Activated CD4-positive, alpha-beta T cell treated with anti-CD3 and anti-CD28 coated beads, Interleukin-2, amount 10 ng/mL, durations not matched to agents 7 days and 5 days (primary cell): ENCODE measurements around the gene DERL3. TPM values are rescaled to one million over a fixed set of nuclear protein-coding genes. Genes with fewer than 3 reads are reported as not detected.

ENCODE experiments used
- CTCF ChIA-PET: fragments of 350-600 bp; sonication (Branson Sonifier 250); formaldehyde crosslinking; loops from one replicate; lab custom pipeline; 2021; ENCODE audit warnings: antibody characterized with exemption; lab: Charles Lee
- POLR2A ChIA-PET: fragments of 350-600 bp; sonication (Branson Sonifier 250); formaldehyde crosslinking; loops from one replicate; lab custom pipeline; 2021; ENCODE audit warnings: antibody characterized with exemption; lab: Charles Lee
- DNase-seq: peaks from one replicate; pipeline ENCODE4 v3.0.0-alpha.2; 2020
- H3K27ac Mint-ChIP-seq: one replicate; pipeline ENCODE4 v1.8.0; 2021; ENCODE audit warnings: mild to moderate bottlenecking, moderate library complexity, mixed read lengths
- H3K27me3 Mint-ChIP-seq: one replicate; pipeline ENCODE4 v1.8.0; 2021; ENCODE audit warnings: mixed read lengths
- H3K36me3 Mint-ChIP-seq: one replicate; pipeline ENCODE4 v1.8.0; 2021; ENCODE audit warnings: low read depth, mixed read lengths
- H3K4me1 Mint-ChIP-seq: one replicate; pipeline ENCODE4 v1.8.0; 2021; ENCODE audit warnings: mixed read lengths
- H3K4me3 Mint-ChIP-seq: one replicate; pipeline ENCODE4 v1.8.0; 2021; ENCODE audit warnings: mild to moderate bottlenecking, moderate library complexity, mixed read lengths
- H3K9me3 Mint-ChIP-seq: one replicate; pipeline ENCODE4 v1.8.0; 2021; ENCODE audit warnings: mixed read lengths
- total RNA-seq, 2 experiments: library from RNA; stranded (reverse); gene quantifications; one replicate each; pipeline ENCODE4 v1.2.3, GENCODE V29; 2021

The DERL3 gene
- total RNA-seq, 2 experiments from 2014 or later, result 9.0 to 9.9 TPM

DNA sequence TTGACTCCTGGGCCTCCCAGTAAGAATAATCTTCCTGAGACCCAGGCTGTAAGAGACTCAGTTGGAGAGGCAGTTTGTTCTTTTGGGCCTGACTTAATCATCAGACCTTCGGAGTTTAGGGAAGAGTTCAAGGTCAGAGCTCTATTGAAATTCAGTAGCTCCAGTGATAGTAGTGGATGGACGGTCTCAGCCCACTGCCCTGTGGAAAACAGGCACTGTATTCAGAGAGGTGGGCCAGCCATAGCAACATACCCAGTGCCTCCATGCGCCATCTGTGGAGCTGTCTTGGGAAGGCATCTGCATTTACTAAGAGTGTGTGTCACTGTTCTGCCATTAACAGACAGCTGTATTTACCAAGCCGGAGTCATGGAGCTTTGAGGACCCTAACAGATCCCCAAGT, 49.2 kb downstream of the DERL3 start:
- ChIA-PET POLR2A (no interaction called here), CTCF (interaction anchor here (2.4 kb wide), 1 partner anchor 15 kb away, joined by 5 read pairs; no protein-coding TSS in a partner anchor)
- Mint-ChIP-seq H3K4me3 (no peak overlapping the region), H3K27me3 (no peaks in the 10 kb centered on the region), H3K36me3 (peaks cover 21% of the 10 kb centered on the region), H3K9me3 (no peaks in the 10 kb centered on the region), H3K4me1 (peaks cover 52% of the 10 kb centered on the region), H3K27ac (no peak overlapping the region)
- DNase-seq, result no peak

DNA sequence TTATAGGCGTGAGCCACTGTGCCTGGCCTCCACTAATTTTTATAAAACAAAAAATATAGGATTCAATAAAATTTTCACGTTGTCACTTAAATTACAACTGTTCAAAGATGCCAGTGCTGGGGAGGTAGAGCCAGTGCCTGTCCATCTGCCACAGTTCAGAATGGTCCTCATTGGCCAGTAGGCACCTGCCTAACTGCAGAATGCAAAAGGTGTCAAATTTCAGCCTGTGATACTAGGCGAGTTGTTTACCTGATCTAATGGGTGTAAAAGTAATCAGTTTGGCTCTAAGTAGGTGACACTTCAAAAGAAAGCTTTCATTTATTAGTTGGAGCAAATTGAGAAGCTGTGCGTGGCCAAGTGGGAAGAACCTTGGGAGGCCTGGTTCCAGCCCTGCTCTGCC, 49.7 kb downstream of the DERL3 start:
- Mint-ChIP-seq H3K27me3 (no peaks in the 10 kb centered on the region), H3K27ac (peak overlapping the region; percentile 68), H3K4me3 (no peak overlapping the region), H3K4me1 (peaks cover 57% of the 10 kb centered on the region), H3K36me3 (peaks cover 20% of the 10 kb centered on the region), H3K9me3 (no peaks in the 10 kb centered on the region)
- ChIA-PET POLR2A (no interaction called here), CTCF (interaction anchor here (0.6 to 2.4 kb wide), 2 partner anchors 14 to 18 kb away, joined by 5 to 6 read pairs; no protein-coding TSS in a partner anchor)
- no peak for DNase-seq

DNA sequence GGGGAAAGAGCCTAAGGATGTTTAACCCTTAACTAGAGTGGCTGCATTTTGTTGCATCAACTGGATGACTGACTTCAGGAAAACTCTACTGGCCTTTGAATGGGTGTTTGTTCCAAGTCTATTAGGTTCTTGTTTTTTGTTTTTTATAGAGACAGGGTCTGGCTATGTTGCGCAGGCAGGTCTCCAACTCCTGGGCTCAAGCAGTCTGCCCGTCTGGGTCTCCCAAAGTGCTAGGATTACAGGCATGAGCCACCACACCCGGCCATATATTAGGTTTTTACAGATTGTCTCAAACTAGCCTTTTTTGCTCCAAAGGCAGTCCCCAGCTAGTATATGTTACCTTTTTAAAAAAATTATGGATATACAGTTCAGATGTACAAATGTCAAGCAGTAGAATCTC, 50.9 kb downstream of the DERL3 start:
- no peak for DNase-seq
- Mint-ChIP-seq H3K36me3 (peaks cover 15% of the 10 kb centered on the region), H3K9me3 (no peaks in the 10 kb centered on the region), H3K4me1 (peaks cover 56% of the 10 kb centered on the region), H3K27ac (peak overlapping the region; percentile 97), H3K4me3 (peak overlapping the region; percentile 89), H3K27me3 (no peaks in the 10 kb centered on the region)
- ChIA-PET CTCF (interaction anchor here (2.4 kb wide), 1 partner anchor 13 kb away, joined by 5 read pairs; no protein-coding TSS in a partner anchor), POLR2A (no interaction called here)

DNA sequence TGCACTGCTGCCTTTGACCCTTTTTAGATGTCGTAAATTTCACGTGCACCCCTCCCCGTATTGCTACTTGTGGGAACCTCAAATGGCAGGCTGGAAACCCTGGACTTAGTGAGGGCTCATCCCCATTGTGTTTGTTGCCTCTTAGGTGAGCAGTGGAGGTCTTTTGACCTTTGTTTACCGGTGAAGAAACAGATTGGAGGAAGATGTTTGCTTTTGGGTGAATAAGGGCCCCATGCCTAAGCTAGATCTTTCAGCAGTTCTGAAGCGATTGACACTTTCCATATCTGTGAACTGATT, 51.3 kb downstream of the DERL3 start:
- peaks cover 54% of the 10 kb centered on the region for H3K4me1 Mint-ChIP-seq
- no peaks in the 10 kb centered on the region for H3K9me3 Mint-ChIP-seq
- no peaks in the 10 kb centered on the region for H3K27me3 Mint-ChIP-seq
- ChIA-PET POLR2A (no interaction called here), CTCF (no interaction called here)
- peak overlapping the region; percentile 89 for H3K4me3 Mint-ChIP-seq
- DNase-seq, result no peak
- peak overlapping the region; percentile 97 for H3K27ac Mint-ChIP-seq
- H3K36me3 Mint-ChIP-seq, result peaks cover 12% of the 10 kb centered on the region

DNA sequence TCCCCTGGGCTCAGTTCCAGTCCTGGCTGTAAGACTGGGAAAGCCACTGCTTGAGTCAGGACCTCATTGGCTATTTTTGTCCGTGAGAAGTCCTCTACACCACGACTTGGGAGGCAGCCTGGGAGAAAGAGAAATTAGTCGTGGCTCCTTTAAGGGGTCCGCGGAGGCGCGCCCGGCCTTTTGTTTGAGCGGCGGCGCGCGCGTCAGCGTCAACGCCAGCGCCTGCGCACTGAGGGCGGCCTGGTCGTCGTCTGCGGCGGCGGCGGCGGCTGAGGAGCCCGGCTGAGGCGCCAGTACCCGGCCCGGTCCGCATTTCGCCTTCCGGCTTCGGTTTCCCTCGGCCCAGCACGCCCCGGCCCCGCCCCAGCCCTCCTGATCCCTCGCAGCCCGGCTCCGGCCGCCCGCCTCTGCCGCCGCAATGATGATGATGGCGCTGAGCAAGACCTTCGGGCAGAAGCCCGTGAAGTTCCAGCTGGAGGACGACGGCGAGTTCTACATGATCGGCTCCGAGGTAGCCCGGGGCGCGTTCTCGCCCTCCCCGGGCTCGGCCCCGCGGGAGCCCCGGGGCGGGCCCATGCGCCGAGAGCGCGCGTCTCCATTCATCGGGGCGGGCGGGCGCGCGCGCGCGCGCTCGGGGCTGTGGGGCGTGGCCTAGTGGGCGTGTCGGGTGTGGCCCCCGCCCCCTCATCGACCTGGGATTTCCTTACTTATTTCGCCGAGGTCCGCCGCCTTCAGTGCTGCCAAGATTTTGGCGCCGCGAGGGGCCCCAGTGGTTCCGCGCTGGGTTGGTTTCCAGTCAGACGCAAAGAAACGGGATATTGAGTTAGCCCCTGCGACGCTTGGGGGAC, 51.8 kb downstream of the DERL3 start, which contains the start of gene SMARCB1:
TSS of gene SMARCB1 (plus strand) at position 215 of the 848 bp plus-strand sequence. CDS start at position 419, 204 bp downstream.
- CTCF ChIA-PET, result interaction anchor here (1.4 kb wide), 1 partner anchor 19 kb away, joined by 3 read pairs; the partner anchor contains the start of gene CHCHD10
- Mint-ChIP-seq H3K4me3 (peak within 1 kb of the TSS; percentile 89), H3K4me1 (peaks cover 48% of the 10 kb centered on the region), H3K9me3 (no peaks in the 10 kb centered on the region), H3K36me3 (peaks cover 6% of the 10 kb centered on the region), H3K27me3 (no peaks in the 10 kb centered on the region), H3K27ac (peak within 1 kb of the TSS; percentile 97)
- POLR2A ChIA-PET, result no interaction called here
- peak; percentile 89 for DNase-seq

DNA sequence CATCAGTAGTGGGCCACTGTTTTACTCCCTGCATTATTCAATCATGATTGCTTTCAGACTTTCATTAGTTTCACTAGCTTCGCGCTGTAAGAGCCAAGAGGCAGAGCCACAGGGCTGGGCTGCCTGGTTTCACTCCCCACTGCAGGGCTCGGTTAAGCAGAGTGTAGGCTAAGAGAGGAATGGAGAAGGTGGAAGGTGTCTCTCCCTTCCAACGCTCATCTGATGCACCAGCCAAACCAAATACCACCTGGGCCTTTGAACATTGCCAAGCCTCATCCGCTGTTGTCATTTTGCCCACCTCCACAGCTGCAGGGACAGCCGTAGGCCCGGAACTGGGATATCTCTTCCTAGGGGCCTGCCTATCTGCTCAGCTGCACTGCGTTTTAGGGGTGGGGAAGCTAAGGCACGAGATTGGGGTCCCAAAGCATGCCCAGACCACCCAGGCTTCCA, 52.5 kb downstream of the DERL3 start:
- no peaks in the 10 kb centered on the region for H3K9me3 Mint-ChIP-seq

More for the DNA sequence above, 52.5 kb downstream of the DERL3 start:
- Mint-ChIP-seq H3K4me3 (peak overlapping the region; percentile 89), H3K27ac (peak overlapping the region; percentile 97), H3K27me3 (no peaks in the 10 kb centered on the region), H3K36me3 (peaks cover 6% of the 10 kb centered on the region), H3K4me1 (peaks cover 43% of the 10 kb centered on the region)
- CTCF ChIA-PET, result interaction anchor here (0.9 to 1.4 kb wide), 2 partner anchors 18 to 20 kb away, joined by 3 to 5 read pairs; partner anchors contain the start of gene CHCHD10
- POLR2A ChIA-PET, result no interaction called here
- no peak for DNase-seq

Other genes starting within 250 kb of the DERL3 start
- 1 to 10 TPM; 1.2 to 1.8 TPM for gene DRICH1, start 206.7 kb downstream of the DERL3 start, total RNA-seq
- gene RGL4, start 148.0 kb downstream of the DERL3 start, total RNA-seq, result 10 to 100 TPM; 29.1 to 30.1 TPM
- gene ZNF70, start 87.9 kb downstream of the DERL3 start, total RNA-seq, result 1 to 10 TPM; 1.9 to 2.0 TPM
- not detected for gene VPREB3, start 84.6 kb downstream of the DERL3 start, total RNA-seq
- 1 to 10 TPM in 1 of 2 experiments, under 1 TPM in 1; 0.99 to 1.3 TPM for gene C22orf15, start 76.0 kb downstream of the DERL3 start, total RNA-seq
- 10 to 100 TPM; 44.6 to 55.4 TPM for gene CHCHD10, start 71.0 kb downstream of the DERL3 start, total RNA-seq
- under 1 TPM; 0.27 to 0.50 TPM for gene MMP11, start 66.2 kb downstream of the DERL3 start, total RNA-seq
- 10 to 100 TPM; 91.4 to 92.6 TPM for gene SMARCB1, start 52.0 kb downstream of the DERL3 start, total RNA-seq
- gene SLC2A11, start 18.9 kb upstream of the DERL3 start, total RNA-seq, result 1 to 10 TPM; 7.8 to 8.8 TPM
- gene MIF, start 55.4 kb upstream of the DERL3 start, total RNA-seq, result 100 to 1,000 TPM; 716 to 730 TPM
- gene GSTT2B, start 122.2 kb upstream of the DERL3 start, total RNA-seq, result not detected
- gene DDTL, start 127.9 kb upstream of the DERL3 start, total RNA-seq, result 1 to 10 TPM; 3.3 to 3.4 TPM
- gene DDT, start 135.4 kb upstream of the DERL3 start, total RNA-seq, result 100 to 1,000 TPM; 117 to 129 TPM
- not detected for gene GSTT2, start 141.1 kb upstream of the DERL3 start, total RNA-seq
- not detected for gene GSTT4, start 166.4 kb upstream of the DERL3 start, total RNA-seq
- 100 to 1,000 TPM; 112 to 124 TPM for gene CABIN1, start 172.3 kb upstream of the DERL3 start, total RNA-seq